Natural killer cell treated with Interleukin-12 subunit alpha and Interleukin-12 subunit beta and Interleukin-15 and Interleukin-18, amount 100 ng/mL, for 72 hours (primary cell): ENCODE results near the gene ATIC. TPM values are rescaled to one million over a fixed set of nuclear protein-coding genes. Genes with fewer than 3 reads are reported as not detected.

Source experiments
- ATAC-seq, 2 donors: fragments of 150-1000 bp; cut with Tn5 transposase in 1 of 2; sonication (Bioruptor Pico), chemical (Tn5 transposase) in 1 of 2; 2 replicates each; pipeline ENCODE4 v1.10.0; 2021
- DNase-seq: peaks from one replicate; pipeline ENCODE4 v3.0.0; 2022; ENCODE audit warnings: low spot score
- H3K27ac Mint-ChIP-seq, 2 donors: 1 replicate in 1 of 2; 2 replicates in 1 of 2; pipeline ENCODE4 v1.8.0; 2022; ENCODE audit warnings: mixed read lengths in 2 of 2, mild to moderate bottlenecking in 1 of 2, moderate library complexity in 1 of 2
- H3K27me3 Mint-ChIP-seq, 2 donors: 1 replicate in 1 of 2; 2 replicates in 1 of 2; pipeline ENCODE4 v1.8.0; 2022; ENCODE audit warnings: mixed read lengths in 2 of 2
- H3K36me3 Mint-ChIP-seq: one replicate; pipeline ENCODE4 v1.8.0; 2022; ENCODE audit warnings: mixed read lengths
- H3K4me1 Mint-ChIP-seq, 2 donors: 1 replicate in 1 of 2; 2 replicates in 1 of 2; pipeline ENCODE4 v1.8.0; 2022; ENCODE audit warnings: low read depth in 2 of 2, mixed read lengths in 2 of 2, mild to moderate bottlenecking in 1 of 2
- H3K4me3 Mint-ChIP-seq: one replicate; pipeline ENCODE4 v1.8.0; 2022; ENCODE audit warnings: mixed read lengths
- H3K9me3 Mint-ChIP-seq: 2 replicates; pipeline ENCODE4 v1.8.0; 2022; ENCODE audit warnings: mixed read lengths
- total RNA-seq, 2 donors: library from RNA; stranded (reverse); gene quantifications; one replicate each; pipeline ENCODE4 v1.2.3, GENCODE V29; 2022

Gene ATIC
- total RNA-seq, 2 donors from 2014 or later, result 112 to 199 TPM

DNA sequence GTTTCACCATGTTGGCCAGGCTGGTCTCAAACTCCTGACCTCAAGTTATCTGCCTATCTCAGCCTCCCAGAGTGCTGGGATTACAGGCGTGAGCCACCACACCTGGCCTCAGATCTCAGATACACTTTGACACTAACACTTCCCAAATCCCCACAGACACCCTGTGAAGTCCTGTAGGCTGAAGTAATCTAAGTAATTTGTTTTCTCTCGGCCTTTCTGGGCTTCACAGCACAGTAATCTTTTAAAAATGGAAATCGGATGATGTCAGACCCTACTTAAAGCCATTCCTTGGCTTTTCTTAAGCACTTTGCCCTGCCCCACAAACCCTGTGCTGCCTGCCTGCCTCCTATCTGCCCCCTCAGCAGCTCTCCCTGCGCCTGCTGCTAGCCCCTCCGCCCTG is 16.2 kb downstream of the ATIC start:
- H3K4me1 Mint-ChIP-seq, result peaks cover 9 to 14% of the 10 kb centered on the region in 2 donors
- H3K4me3 Mint-ChIP-seq, result no peak overlapping the region
- H3K9me3 Mint-ChIP-seq, result no peaks in the 10 kb centered on the region
- ATAC-seq, result no peak
- no peak for DNase-seq
- H3K27me3 Mint-ChIP-seq, result no peaks in the 10 kb centered on the region
- peaks cover 28% of the 10 kb centered on the region for H3K36me3 Mint-ChIP-seq
- H3K27ac Mint-ChIP-seq, result no peak overlapping the region

DNA sequence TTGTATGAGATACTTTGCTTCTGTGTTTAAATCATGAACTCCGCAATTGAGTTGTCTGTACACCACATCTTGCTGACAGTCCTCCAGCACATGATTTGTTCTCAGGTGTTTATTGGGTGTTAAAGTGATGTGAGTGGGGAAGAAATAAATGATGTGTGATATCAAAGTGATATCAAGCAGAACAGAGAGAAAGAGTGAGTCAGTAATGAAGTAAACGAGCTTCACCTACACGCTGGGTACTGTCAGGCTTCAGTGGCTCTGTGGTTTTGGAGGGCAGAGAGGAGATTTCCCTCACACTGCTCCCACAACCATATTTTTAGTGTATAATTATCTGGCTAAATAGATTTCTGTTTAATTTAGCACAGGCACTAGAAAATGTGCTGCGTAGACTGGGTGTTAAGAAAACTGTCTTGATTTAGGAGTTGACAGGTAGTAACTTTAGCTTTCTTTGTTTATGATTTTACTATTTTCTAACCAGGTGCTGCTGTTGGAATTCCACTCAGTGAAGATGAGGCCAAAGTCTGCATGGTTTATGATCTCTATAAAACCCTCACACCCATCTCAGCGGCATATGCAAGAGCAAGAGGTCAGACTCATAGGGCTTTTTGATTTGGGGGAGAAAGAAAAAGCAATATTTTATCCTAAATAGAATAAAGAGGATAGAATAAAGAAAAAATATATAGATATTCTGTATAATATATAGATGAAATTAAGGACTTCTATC is 21.2 kb downstream of the ATIC start:
- ATAC-seq (no peak), DNase-seq (no peak)
- Mint-ChIP-seq H3K27me3 (no peaks in the 10 kb centered on the region), H3K36me3 (peaks cover 41% of the 10 kb centered on the region), H3K27ac (no peak overlapping the region), H3K4me3 (no peak overlapping the region), H3K9me3 (no peaks in the 10 kb centered on the region), H3K4me1 (peaks cover 0 to 2% of the 10 kb centered on the region in 2 donors)

DNA sequence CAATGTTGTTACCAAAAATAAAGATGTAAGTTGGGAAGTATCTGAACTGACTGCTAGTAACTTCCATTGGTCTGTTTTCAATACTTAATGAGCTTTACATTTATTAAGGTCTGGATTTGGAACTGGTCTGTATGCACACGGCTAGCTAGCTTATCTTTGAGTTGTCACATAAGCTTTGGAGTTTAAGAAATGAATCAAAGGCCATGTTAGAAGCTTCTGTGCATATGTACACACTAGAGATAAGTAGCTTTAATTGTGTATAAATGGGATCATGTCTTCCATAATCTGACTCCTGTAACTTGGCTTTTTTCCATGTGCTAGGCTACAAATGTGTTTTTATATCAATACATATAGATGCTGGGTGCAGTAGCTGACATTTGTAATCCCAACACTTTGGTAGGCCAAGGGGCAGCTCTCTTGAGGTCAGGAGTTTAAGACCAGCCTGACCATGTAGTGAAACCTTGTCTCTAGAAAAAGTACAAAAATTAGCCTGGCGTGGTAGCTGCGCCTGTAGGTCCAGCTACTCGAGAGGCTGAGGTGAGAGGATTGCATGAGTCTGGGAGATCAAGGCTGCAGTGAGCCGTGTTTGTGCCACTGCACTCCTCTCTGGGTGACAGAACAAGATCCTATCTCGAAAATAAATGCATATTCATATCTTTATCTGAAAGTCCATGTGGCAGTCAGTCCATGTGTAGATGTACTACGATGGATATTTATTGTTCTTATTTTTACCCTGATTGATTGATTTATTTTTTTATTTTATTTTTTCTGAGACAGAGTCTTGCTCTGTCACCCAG is 27.2 kb downstream of the ATIC start:
- Mint-ChIP-seq H3K9me3 (no peaks in the 10 kb centered on the region), H3K4me3 (no peak overlapping the region), H3K27ac (no peak overlapping the region), H3K4me1 (no peaks in the 10 kb centered on the region), H3K36me3 (peaks cover 47% of the 10 kb centered on the region), H3K27me3 (no peaks in the 10 kb centered on the region)
- DNase-seq (no peak), ATAC-seq (no peak)

DNA sequence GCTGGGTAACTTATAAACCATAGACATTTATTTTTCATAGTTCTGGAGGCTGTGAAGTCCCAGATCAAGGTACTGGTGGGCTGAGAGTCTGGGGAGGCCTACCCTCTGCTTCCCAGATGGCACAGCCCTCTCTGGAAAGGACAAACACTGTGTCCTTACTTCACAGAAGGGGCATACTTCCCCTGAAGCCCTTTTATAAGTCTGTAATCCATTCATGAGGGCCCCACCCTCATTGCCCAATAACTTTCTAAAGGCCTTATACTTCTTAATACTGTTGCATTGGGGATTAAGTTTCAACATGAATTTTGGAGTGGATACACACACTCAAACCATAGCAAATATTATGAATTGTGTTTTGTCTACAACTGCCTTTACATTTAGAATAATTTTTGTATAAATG is 36.0 kb downstream of the ATIC start:
- no peaks in the 10 kb centered on the region for H3K9me3 Mint-ChIP-seq
- ATAC-seq (no peak), DNase-seq (no peak)
- H3K27me3 Mint-ChIP-seq, result no peaks in the 10 kb centered on the region
- no peak overlapping the region for H3K4me3 Mint-ChIP-seq
- H3K27ac Mint-ChIP-seq, result no peak overlapping the region
- peaks cover 16% of the 10 kb centered on the region for H3K36me3 Mint-ChIP-seq
- no peaks in the 10 kb centered on the region for H3K4me1 Mint-ChIP-seq

DNA sequence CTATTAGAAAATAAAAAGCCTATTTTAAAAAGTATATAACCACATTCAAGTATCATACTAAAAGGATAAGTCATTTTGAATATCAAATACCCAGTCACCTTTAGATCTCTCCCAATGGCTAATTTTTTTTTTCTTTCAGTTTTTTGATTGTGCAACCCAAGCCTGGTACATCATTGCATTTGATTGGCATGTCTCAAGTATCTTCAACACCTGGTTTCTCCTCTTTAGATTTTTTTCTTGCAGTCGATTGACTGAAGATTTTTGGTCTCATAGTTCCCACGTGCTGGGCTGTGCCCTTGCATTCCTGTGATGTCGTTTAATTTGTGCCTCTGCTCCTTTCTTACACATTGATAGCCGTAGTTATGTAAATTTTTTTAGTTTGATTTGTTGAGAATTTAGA is 40.7 kb downstream of the ATIC start:
- Mint-ChIP-seq H3K9me3 (no peaks in the 10 kb centered on the region), H3K27ac (no peak overlapping the region), H3K4me1 (no peaks in the 10 kb centered on the region), H3K4me3 (no peak overlapping the region), H3K36me3 (peaks cover 7% of the 10 kb centered on the region), H3K27me3 (no peaks in the 10 kb centered on the region)
- DNase-seq (no peak), ATAC-seq (no peak)

DNA sequence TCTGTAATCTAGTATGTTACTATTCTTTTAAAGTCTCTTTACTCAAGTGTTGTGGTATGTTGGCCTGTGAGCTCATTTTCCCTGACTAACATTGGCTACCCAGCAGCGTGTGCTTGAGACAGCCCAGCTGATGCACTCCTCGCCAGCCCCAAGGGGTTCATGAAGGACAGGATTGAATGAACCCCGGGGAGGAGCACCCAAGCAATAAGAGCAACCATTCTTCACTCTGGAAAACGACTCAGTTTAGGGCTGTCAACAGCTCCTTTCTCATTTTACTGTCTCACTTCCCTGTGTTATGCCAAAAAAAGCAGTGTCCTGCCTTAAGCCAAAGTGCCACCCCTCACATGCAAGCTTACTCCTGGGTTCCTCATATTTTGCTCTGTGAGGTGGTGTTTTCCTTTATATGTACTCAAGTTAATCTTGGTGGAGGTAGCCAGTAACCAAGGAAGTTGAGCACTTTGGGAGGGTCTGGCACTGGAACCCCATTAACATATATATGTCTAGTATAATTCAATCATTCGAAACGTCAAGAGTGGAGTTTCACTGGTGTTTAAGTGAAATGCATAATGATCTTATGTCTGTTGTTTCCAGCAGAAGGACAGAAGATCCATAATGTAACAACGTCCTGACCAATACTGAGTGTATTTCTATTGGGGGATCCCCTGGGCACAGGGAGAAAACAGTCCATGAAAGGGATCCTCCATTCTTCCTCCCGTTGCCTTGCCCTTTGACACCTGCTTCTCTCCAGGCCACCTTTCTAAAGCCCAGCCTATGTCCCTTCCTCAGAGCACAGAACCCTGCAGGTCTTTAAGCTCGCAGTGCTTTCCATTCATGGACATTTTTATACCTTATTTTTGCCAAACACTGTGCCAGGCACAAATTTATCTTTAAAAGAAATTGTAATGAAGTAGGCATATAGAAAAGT is 43.2 kb downstream of the ATIC start:
- Mint-ChIP-seq H3K4me3 (no peak overlapping the region), H3K27me3 (no peaks in the 10 kb centered on the region), H3K9me3 (no peaks in the 10 kb centered on the region), H3K4me1 (no peaks in the 10 kb centered on the region), H3K27ac (no peak overlapping the region), H3K36me3 (peaks cover 6% of the 10 kb centered on the region)
- ATAC-seq (no peak), DNase-seq (no peak)

DNA sequence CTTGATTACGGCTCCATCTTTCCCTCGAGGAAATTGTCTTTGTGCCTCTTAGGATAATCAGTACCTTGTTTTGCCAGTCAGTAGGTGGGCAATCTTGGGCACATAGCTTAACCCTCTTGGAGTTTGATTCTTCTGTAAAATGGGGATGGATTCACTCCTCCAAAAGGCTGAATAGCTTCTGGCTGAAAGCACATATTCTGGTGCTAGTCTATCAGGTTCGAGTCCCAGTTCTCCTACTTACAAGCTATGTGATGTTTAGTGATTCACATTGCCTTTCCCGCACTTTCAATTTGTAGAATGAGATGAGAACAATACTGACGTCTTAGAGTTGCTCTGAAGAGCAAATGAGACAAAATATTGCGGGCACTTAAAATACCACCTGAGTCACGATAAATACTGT is 43.9 kb downstream of the ATIC start:
- DNase-seq (no peak), ATAC-seq (no peak)
- Mint-ChIP-seq H3K36me3 (peaks cover 3% of the 10 kb centered on the region), H3K4me3 (no peak overlapping the region), H3K9me3 (no peaks in the 10 kb centered on the region), H3K27me3 (no peaks in the 10 kb centered on the region), H3K4me1 (no peaks in the 10 kb centered on the region), H3K27ac (no peak overlapping the region)

DNA sequence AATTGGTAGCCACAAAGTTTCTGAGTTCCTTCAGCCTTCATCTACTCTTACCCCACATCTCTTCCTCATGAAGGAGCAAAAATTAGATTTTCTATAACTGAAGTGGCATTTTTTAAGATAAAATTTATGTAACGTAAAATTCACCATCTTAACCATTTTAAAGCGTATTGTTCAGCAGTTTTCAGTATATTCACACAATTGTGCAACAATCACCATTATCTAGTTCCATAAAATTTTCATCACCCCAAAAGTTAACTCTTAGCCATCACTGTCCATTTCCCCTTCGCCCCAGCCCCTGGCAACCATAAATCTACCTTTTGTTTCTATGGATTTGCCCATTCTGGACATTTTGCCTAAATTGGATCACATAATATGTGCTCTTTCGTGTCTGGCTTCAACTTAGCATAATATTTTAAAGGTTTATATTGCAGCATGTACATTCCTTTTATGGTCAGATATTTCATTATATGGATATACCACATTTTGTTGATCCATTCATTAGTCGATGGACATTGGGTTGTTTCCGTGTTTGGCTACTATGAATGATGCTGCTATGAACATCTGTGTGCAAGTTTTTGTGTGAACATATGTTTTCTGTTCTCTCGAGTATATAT is 44.6 kb downstream of the ATIC start:
- H3K4me1 Mint-ChIP-seq, result no peaks in the 10 kb centered on the region
- ATAC-seq (no peak), DNase-seq (no peak)
- no peaks in the 10 kb centered on the region for H3K27me3 Mint-ChIP-seq
- no peak overlapping the region for H3K4me3 Mint-ChIP-seq
- H3K9me3 Mint-ChIP-seq, result no peaks in the 10 kb centered on the region
- no peak overlapping the region for H3K27ac Mint-ChIP-seq
- H3K36me3 Mint-ChIP-seq, result no peaks in the 10 kb centered on the region

DNA sequence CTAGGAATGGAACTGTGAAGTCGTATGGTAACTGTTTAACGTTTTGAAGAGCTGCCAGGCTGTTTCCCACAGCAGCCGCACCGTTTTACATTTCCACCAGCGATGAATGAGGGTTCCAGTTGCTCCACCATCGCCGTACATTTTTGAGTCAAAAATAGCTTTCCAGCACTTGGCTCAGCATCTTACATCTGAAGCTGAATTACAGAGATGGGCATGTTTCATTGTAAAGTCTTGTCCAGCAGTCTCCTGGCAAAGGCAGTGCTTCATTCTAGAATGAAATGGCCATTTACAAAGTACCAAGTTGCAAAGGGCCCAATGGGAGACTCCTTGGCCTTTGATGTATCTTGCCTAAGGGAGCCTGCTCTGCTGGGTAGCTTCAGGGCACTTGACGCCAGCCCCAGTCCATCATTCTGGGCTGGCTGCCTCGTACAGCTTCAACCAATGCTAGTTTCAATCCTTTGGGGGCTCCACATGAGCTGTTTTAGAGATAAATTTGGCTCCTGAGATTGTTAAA is 45.1 kb downstream of the ATIC start:
- no peak overlapping the region for H3K27ac Mint-ChIP-seq
- no peak overlapping the region for H3K4me3 Mint-ChIP-seq

DNA sequence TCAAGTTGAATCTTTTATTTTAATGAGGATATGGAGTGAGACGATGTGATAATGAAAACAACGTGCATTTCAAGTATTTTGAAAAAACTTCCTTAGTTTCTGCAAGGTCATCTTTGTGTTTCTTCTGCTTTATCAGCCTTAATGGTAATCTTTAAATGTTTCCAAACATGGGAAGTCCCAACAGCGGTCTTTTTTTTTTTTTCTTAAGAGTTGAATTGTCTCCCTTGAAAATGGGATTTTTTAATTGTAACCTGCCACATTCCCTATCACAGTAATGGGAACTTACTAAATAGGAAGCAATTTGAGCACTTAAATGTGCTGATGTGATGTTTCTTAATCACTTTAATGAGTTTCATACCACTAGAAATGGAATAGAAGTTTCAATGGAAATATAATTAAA is 45.8 kb downstream of the ATIC start:
- Mint-ChIP-seq H3K4me3 (no peak overlapping the region), H3K36me3 (no peaks in the 10 kb centered on the region), H3K27ac (no peak overlapping the region), H3K27me3 (no peaks in the 10 kb centered on the region), H3K9me3 (no peaks in the 10 kb centered on the region), H3K4me1 (no peaks in the 10 kb centered on the region)
- ATAC-seq (no peak), DNase-seq (no peak)

More for the DNA sequence above, 45.1 kb downstream of the ATIC start:
- Mint-ChIP-seq H3K36me3 (no peaks in the 10 kb centered on the region), H3K9me3 (no peaks in the 10 kb centered on the region), H3K27me3 (no peaks in the 10 kb centered on the region), H3K4me1 (no peaks in the 10 kb centered on the region)
- ATAC-seq (no peak), DNase-seq (no peak)

DNA sequence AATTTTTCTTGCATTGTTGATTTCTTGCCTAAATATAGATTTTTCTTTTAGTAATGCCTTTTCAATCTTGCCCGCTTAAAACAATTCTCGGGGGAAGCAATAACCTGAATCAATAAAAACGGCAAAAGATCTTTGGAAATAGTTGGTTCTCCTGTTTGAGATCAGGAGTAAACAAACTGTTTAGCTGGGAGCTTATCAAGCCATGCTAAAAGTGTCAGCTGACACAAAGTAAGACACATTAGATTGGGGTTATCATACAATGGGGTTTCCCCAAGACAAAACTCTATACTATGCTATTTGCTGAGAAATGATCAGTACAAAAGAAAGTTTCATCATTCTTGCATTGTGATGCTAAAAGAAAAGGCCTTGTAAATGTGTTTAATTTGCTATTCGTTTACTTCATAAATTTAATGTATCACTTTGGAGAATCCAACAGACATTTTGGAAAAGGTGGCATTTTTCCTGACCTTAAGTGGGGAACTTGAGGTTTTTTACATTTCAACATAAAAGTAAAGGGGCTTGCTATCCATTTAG is 46.5 kb downstream of the ATIC start:
- H3K4me3 Mint-ChIP-seq, result no peak overlapping the region
- ATAC-seq (no peak), DNase-seq (no peak)
- H3K9me3 Mint-ChIP-seq, result no peaks in the 10 kb centered on the region
- H3K4me1 Mint-ChIP-seq, result no peaks in the 10 kb centered on the region
- no peaks in the 10 kb centered on the region for H3K36me3 Mint-ChIP-seq
- no peak overlapping the region for H3K27ac Mint-ChIP-seq
- no peaks in the 10 kb centered on the region for H3K27me3 Mint-ChIP-seq

DNA sequence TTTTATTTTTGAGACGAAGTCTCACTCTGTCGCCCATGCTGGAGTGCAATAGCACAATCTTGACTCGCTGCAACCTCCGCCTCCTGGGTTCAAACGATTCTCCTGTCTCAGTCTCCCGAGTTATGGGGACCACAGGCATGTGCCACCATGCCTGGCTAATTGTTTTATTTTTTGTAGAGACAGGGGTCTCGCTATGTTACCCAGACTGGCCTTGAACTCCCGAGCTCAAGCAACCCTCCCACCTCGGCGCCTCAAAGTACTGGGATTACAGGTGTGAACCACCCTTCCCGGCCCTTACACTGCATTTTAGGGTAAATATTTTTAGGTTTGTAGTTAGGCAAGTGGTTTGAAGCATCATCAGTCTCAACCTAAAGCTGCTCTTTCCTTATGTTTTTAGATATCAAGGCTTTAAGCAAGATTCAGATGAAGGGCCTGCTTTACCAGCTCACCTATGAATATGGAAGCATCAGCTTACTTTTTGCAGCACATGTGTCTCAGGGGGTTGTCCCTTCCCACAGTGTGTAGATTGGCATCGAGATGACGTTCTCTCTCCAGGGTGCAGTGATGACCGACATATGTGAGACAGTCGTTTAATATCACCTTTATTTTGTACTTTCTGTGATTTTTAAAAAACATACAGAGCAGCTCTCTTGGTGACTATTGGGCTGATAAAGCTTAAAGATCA is 47.2 kb downstream of the ATIC start:
- ATAC-seq (no peak), DNase-seq (no peak)
- no peaks in the 10 kb centered on the region for H3K9me3 Mint-ChIP-seq
- no peaks in the 10 kb centered on the region for H3K36me3 Mint-ChIP-seq
- H3K27me3 Mint-ChIP-seq, result no peaks in the 10 kb centered on the region
- no peak overlapping the region for H3K27ac Mint-ChIP-seq
- no peaks in the 10 kb centered on the region for H3K4me1 Mint-ChIP-seq
- H3K4me3 Mint-ChIP-seq, result no peak overlapping the region

DNA sequence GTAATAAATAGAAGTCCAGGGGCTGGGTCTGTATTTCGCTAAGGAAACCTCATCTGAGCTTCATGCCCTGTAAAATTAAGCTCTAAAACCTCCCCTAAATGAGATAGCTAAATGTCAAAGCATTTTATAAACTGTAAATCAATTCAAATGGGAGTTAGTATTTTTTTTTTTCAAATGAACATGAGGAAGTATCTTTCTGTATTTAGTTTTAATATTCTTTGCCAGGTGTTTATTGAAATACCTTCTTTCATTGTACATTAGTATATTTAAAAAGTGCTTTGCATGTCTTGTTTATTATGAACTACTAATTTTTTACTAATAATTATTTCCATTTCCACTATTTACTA is 47.7 kb downstream of the ATIC start:
- Mint-ChIP-seq H3K4me3 (no peak overlapping the region), H3K36me3 (no peaks in the 10 kb centered on the region), H3K27ac (no peak overlapping the region), H3K4me1 (no peaks in the 10 kb centered on the region), H3K9me3 (no peaks in the 10 kb centered on the region), H3K27me3 (no peaks in the 10 kb centered on the region)
- ATAC-seq (no peak), DNase-seq (no peak)
